ENCODE data around the gene ARFGEF2. TPM values are rescaled to one million over a fixed set of nuclear protein-coding genes. Genes with fewer than 3 reads are reported as not detected.

Gene ARFGEF2
- total and polyA plus RNA-seq, 2 of the 4 experiments (the other 2 are of a cell fraction) = 10.3 to 39.1 TPM

DNA sequence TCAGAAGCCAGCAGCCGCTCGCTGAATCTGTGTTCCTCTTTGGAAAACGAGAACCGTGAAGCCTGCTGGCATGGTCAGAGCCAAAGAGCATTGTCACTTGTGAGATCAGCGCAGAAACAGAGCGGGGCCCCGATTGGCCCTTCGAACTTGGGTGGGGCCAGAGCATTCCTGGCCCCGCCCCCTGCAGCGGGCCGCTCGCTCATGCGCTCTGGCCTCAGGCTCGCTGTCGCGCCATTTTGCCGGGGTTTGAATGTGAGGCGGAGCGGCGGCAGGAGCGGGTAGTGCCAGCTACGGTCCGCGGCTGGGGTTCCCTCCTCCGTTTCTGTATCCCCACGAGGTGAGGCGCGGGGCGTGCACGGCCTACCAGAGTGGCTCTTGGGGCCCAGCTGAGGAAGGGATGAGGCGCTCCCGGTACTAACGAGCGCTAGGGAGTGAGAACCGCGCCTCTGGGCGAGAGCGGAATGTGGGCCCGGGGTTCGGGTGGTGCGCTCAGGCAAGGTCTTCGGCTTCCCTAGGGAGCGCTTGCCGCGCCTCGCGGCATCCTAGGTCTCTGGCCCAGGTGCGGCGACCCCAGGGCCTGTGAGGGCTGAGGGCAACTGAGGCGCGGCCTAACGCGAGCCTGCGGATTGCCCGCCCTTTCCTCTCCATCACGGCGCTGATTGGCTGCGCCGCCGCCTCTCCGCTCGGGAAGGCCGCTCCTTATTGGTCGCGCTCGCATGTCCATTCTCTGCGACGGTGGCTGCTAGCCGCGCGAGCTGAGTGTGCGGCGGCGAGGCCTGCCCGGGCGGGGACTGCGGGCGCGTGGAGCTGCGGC, 124.8 kb downstream of the ARFGEF2 start, which contains the start of gene CSE1L (continued):
- TF ChIP-seq, protein P1, sequence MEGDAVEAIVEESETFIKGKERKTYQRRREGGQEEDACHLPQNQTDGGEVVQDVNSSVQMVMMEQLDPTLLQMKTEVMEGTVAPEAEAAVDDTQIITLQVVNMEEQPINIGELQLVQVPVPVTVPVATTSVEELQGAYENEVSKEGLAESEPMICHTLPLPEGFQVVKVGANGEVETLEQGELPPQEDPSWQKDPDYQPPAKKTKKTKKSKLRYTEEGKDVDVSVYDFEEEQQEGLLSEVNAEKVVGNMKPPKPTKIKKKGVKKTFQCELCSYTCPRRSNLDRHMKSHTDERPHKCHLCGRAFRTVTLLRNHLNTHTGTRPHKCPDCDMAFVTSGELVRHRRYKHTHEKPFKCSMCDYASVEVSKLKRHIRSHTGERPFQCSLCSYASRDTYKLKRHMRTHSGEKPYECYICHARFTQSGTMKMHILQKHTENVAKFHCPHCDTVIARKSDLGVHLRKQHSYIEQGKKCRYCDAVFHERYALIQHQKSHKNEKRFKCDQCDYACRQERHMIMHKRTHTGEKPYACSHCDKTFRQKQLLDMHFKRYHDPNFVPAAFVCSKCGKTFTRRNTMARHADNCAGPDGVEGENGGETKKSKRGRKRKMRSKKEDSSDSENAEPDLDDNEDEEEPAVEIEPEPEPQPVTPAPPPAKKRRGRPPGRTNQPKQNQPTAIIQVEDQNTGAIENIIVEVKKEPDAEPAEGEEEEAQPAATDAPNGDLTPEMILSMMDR (conservative IDR thresholded peaks at IDR 0.05; ENCODE audit: low read depth, low read length) = no peak
- peak; percentile 66 for TF ChIP-seq POLR2A (IDR thresholded peaks at IDR 0.05; ENCODE audit: low read depth, low read length)

DNA sequence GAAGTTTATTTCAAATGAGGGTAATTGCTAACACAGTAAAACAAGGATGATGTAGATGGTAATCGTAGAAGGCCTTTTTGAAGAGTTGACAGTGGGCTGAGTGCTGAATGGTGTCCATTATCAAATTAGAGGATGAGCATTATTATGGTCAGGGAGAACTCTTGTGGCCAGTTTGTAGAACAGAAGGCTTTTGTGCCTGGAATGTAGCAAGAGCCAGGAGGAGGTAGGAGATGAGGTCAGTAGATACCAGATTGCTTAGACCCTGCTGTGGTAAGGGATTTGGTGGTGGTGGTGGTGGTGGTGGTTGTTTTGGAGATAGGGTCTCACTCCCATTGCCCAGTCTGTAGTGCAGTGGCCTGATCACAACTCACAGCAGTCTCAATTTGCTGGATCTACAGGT, 130.8 kb downstream of the ARFGEF2 start:
- Histone ChIP-seq H4K20me1 (ENCODE audit: insufficient read depth, low read length) (peaks cover 44% of the 10 kb centered on the region), H3K27ac (ENCODE audit: insufficient read depth, low read length) (no peak overlapping the region)
- CTCF ChIA-PET = no interaction called here
- TF ChIP-seq RFX5 (IDR thresholded peaks at IDR 0.05; ENCODE audit: low read depth, low read length) (no peak), NFE2L2 (IDR thresholded peaks at IDR 0.05; ENCODE audit: low read depth, low read length) (no peak), CHD1 (IDR thresholded peaks at IDR 0.05; ENCODE audit: low read depth, low read length) (no peak), POLR2A (IDR thresholded peaks at IDR 0.05; ENCODE audit: low read depth, low read length) (no peak), FOS (IDR thresholded peaks at IDR 0.05; ENCODE audit: low read depth, low read length) (no peak), CEBPB (IDR thresholded peaks at IDR 0.05; ENCODE audit: low read depth, low read length) (no peak), RCOR1 (IDR thresholded peaks at IDR 0.05; ENCODE audit: insufficient replicate concordance, low read length) (no peak), BHLHE40 (IDR thresholded peaks at IDR 0.05; ENCODE audit: low read depth, low read length) (no peak), RAD21 (IDR thresholded peaks at IDR 0.05; ENCODE audit: low read length) (no peak)
- TF ChIP-seq, protein P2, sequence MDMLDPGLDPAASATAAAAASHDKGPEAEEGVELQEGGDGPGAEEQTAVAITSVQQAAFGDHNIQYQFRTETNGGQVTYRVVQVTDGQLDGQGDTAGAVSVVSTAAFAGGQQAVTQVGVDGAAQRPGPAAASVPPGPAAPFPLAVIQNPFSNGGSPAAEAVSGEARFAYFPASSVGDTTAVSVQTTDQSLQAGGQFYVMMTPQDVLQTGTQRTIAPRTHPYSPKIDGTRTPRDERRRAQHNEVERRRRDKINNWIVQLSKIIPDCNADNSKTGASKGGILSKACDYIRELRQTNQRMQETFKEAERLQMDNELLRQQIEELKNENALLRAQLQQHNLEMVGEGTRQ (IDR thresholded peaks at IDR 0.05; ENCODE audit: low read depth, low read length) = no peak
- TF ChIP-seq, protein P1 (conservative IDR thresholded peaks at IDR 0.05; ENCODE audit: low read depth, low read length) = no peak

More for the DNA sequence above, 130.8 kb downstream of the ARFGEF2 start:
- Histone ChIP-seq H3K18ac (ENCODE audit: low read depth, low read length) (no peak overlapping the region), H3K9ac (ENCODE audit: low read depth, low read length) (no peak overlapping the region), H3K4ac (ENCODE audit: low read depth, low read length) (no peak overlapping the region), H3K4me3 (ENCODE audit: insufficient read depth, low read depth, low read length) (no peak overlapping the region), H3K9me3 (ENCODE audit: control insufficient read depth, insufficient read depth, low read length) (no peaks in the 10 kb centered on the region), H2AK5ac (ENCODE audit: low read depth, low read length) (no peak overlapping the region), H2BK15ac (ENCODE audit: low read depth, low read length) (no peak overlapping the region), H2BK20ac (ENCODE audit: low read depth, low read length) (no peak overlapping the region), H3K23ac (ENCODE audit: low read depth, low read length) (no peak overlapping the region), H2AK9ac (replicated peaks; ENCODE audit: low read depth, low read length, poor library complexity) (no peak overlapping the region), H3K27me3 (ENCODE audit: control insufficient read depth, insufficient read depth, low read length) (no peaks in the 10 kb centered on the region), H3K4me1 (ENCODE audit: control insufficient read depth, insufficient read depth, low read length) (peaks cover 6% of the 10 kb centered on the region; the same call in 1 of the 2 replicates), H4K8ac (ENCODE audit: low read depth in 2 of 2, low read length in 2 of 2) (no peak overlapping the region), H3K9me1 (ENCODE audit: insufficient read depth, low read length) (peaks cover 8% of the 10 kb centered on the region), H3K79me1 (ENCODE audit: low read depth in 1 of 2, low read length in 2 of 2) (peaks cover 11 to 58% of the 10 kb centered on the region in 2 experiments), H2BK120ac (ENCODE audit: low read depth, low read length) (no peak overlapping the region), H2BK5ac (ENCODE audit: low read depth, low read length, poor library complexity, severe bottlenecking) (no peak overlapping the region), H4K91ac (ENCODE audit: insufficient read depth, low read depth, low read length) (no peak overlapping the region), H3K56ac (ENCODE audit: extremely low read depth, insufficient read depth, low read length) (no peak overlapping the region), H3K14ac (replicated peaks; ENCODE audit: low read depth, low read length) (no peak overlapping the region), H3K36me3 (ENCODE audit: control insufficient read depth, insufficient read depth, low read length) (no peaks in the 10 kb centered on the region; the same call in 1 of the 2 replicates), H2AFZ (replicated peaks; ENCODE audit: low read length, poor library complexity) (no peak overlapping the region), H4K5ac (ENCODE audit: low read depth, low read length) (no peak overlapping the region), H3K4me2 (ENCODE audit: low read depth, low read length) (no peak overlapping the region)
- DNase-seq (peak; percentile 27), ATAC-seq (ENCODE audit: low read depth) (peak; percentile 15; the same call in 1 of the 2 replicates)
- in situ Hi-C loops (cut with MboI; ENCODE audit: low sequenced_read_pairs) = no loop called here
- intact Hi-C loops (cut with micrococcal nuclease) = no loop called here
- dilution Hi-C loops (cut with HindIII; ENCODE audit: low sequenced_read_pairs, unreplicated experiment) = no loop called here
- WGBS, 2 experiments (ENCODE audit: extremely low coverage in 2 of 2, insufficient read length in 1 of 2) = 100% methylated on average over 1 of the region's 1 CpG; no CpG with 5 or more reads in 1 of the 2 experiments
- POLR2A ChIA-PET (ENCODE audit: unreplicated experiment) = no interaction called here
- no TSS peak for BruUV-seq (replicated peaks)

Data from IMR-90 (cell line).